Loucy (cell line): ENCODE measurements around the gene ETS1.

Experiments used
- H2AFZ ChIP-seq: fragments of 200-600 bp; sonication (generic); 2 replicates; pipeline ENCODE4 v1.6.0; 2016; ENCODE audit warnings: antibody characterized with exemption, mild to moderate bottlenecking, low read length, moderate library complexity
- H3F3A ChIP-seq: fragments of 200-600 bp; 2 replicates; pipeline ENCODE4 v1.6.0; 2016; ENCODE audit warnings: antibody characterized with exemption, low read depth, mild to moderate bottlenecking
- H3K27me3 ChIP-seq: fragments of 200-600 bp; sonication (generic); 2 replicates; pipeline ENCODE4 v1.6.1; 2014; ENCODE audit warnings: low read length, mild to moderate bottlenecking; ENCODE audit not compliant: insufficient read depth, poor library complexity, severe bottlenecking
- H3K36me3 ChIP-seq: fragments of 200-600 bp; sonication (generic); 2 replicates; pipeline ENCODE4 v1.6.1; 2016; ENCODE audit warnings: low read length; ENCODE audit not compliant: insufficient read depth
- H3K4me1 ChIP-seq: fragments of 200-600 bp; sonication (generic); 2 replicates; pipeline ENCODE4 v1.5.1; 2014; ENCODE audit warnings: low read length, mild to moderate bottlenecking; ENCODE audit not compliant: insufficient read depth, poor library complexity, severe bottlenecking
- H3K4me2 ChIP-seq: fragments of 200-600 bp; sonication (generic); 2 replicates; pipeline ENCODE4 v1.6.0; 2014; ENCODE audit warnings: antibody characterized with exemption, low read length, low read depth, mild to moderate bottlenecking; ENCODE audit not compliant: poor library complexity, severe bottlenecking
- H3K4me3 ChIP-seq: fragments of 200-600 bp; sonication (generic); 2 replicates; pipeline ENCODE4 v1.5.1; 2014; ENCODE audit warnings: low read length, mild to moderate bottlenecking, mixed read lengths; ENCODE audit not compliant: poor library complexity, severe bottlenecking
- H3K79me2 ChIP-seq: fragments of 200-600 bp; sonication (generic); 2 replicates; pipeline ENCODE4 v1.6.1; 2014; ENCODE audit warnings: low read length; ENCODE audit not compliant: insufficient read depth
- H3K9ac ChIP-seq: fragments of 200-600 bp; sonication (generic); 2 replicates; pipeline ENCODE4 v1.6.0; 2014; ENCODE audit warnings: mild to moderate bottlenecking, low read depth, low read length, moderate library complexity; ENCODE audit not compliant: poor library complexity, severe bottlenecking
- H3K9me2 ChIP-seq: fragments of 200-600 bp; sonication (generic); replicated peaks from 2 replicates; pipeline ENCODE4 v1.6.1; 2016; ENCODE audit warnings: low read depth, low read length, mixed read lengths
- H3K9me3 ChIP-seq: fragments of 200-600 bp; sonication (generic); 2 replicates; pipeline ENCODE4 v1.6.1; 2014; ENCODE audit warnings: mild to moderate bottlenecking, antibody characterized with exemption, low read length, low read depth; ENCODE audit not compliant: insufficient read depth
- H4K20me1 ChIP-seq: fragments of 200-600 bp; sonication (generic); 2 replicates; pipeline ENCODE4 v1.6.0; 2014; ENCODE audit warnings: antibody characterized with exemption, low read length, mild to moderate bottlenecking; ENCODE audit not compliant: insufficient read depth, poor library complexity, severe bottlenecking
- CTCF ChIP-seq: fragments of 200-600 bp; sonication (generic); conservative IDR thresholded peaks from 2 replicates; pipeline ENCODE4 v1.5.1; 2014; ENCODE audit warnings: mild to moderate bottlenecking, antibody characterized with exemption, low read length
- EZH2phosphoT487 ChIP-seq: fragments of 200-600 bp; IDR thresholded peaks from 2 replicates; pipeline ENCODE4 v1.6.1; 2018; ENCODE audit warnings: antibody characterized with exemption, mild to moderate bottlenecking, moderate library complexity, borderline replicate concordance

ETS1 gene

GRCh38 chr11:128618603-128619002 lies 31.2 kb upstream of the ETS1 start:
- peaks cover 11% of the 10 kb centered on the region for H3K4me1 ChIP-seq
- no peak overlapping the region for H3K4me3 ChIP-seq
- no peaks in the 10 kb centered on the region for H3K27me3 ChIP-seq
- H3K9me2 ChIP-seq, result no peaks in the 10 kb centered on the region
- H3K79me2 ChIP-seq, result no peaks in the 10 kb centered on the region
- H3K36me3 ChIP-seq, result no peaks in the 10 kb centered on the region
- TF ChIP-seq CTCF (no peak), EZH2phosphoT487 (no peak)
- H3K9ac ChIP-seq, result no peak overlapping the region
- H3F3A ChIP-seq, result no peaks in the 10 kb centered on the region
- H3K4me2 ChIP-seq, result no peak overlapping the region
- H4K20me1 ChIP-seq, result no peaks in the 10 kb centered on the region
- no peaks in the 10 kb centered on the region for H3K9me3 ChIP-seq
- no peak overlapping the region for H2AFZ ChIP-seq

- peaks cover 29% of the 10 kb centered on the region for H3K4me1 ChIP-seq
- H3K4me3 ChIP-seq, result no peak overlapping the region
- no peak overlapping the region for H3K9ac ChIP-seq
- no peaks in the 10 kb centered on the region for H4K20me1 ChIP-seq
- no peaks in the 10 kb centered on the region for H3K79me2 ChIP-seq
- no peak overlapping the region for H3K4me2 ChIP-seq
- TF ChIP-seq CTCF, result no peak
- no peak for TF ChIP-seq EZH2phosphoT487
- H3K9me2 ChIP-seq, result no peaks in the 10 kb centered on the region
- H3K9me3 ChIP-seq, result no peaks in the 10 kb centered on the region
- H2AFZ ChIP-seq, result no peak overlapping the region
- H3K36me3 ChIP-seq, result no peaks in the 10 kb centered on the region
- H3F3A ChIP-seq, result no peaks in the 10 kb centered on the region
- H3K27me3 ChIP-seq, result no peaks in the 10 kb centered on the region
These were observed 28.8 kb upstream of the ETS1 start for GRCh38 chr11:128616161-128616560.

- Histone ChIP-seq H4K20me1 (no peaks in the 10 kb centered on the region), H3K27me3 (no peaks in the 10 kb centered on the region)
These were observed 28.3 kb upstream of the ETS1 start for GRCh38 chr11:128615612-128616011.

More at GRCh38 chr11:128615612-128616011, 28.3 kb upstream of the ETS1 start:
- Histone ChIP-seq H3K79me2 (no peaks in the 10 kb centered on the region), H3K9me3 (no peaks in the 10 kb centered on the region), H3K4me3 (no peak overlapping the region), H3K9me2 (no peaks in the 10 kb centered on the region), H3K36me3 (no peaks in the 10 kb centered on the region), H3F3A (peaks cover 3% of the 10 kb centered on the region), H3K9ac (no peak overlapping the region), H3K4me2 (no peak overlapping the region), H2AFZ (no peak overlapping the region), H3K4me1 (peaks cover 32% of the 10 kb centered on the region)
- TF ChIP-seq CTCF (no peak), EZH2phosphoT487 (no peak)
